NCI-H1436 treated with DMSO at 0.1 percent for 48 hours (cell line): ENCODE results near the gene ABCB7.
A peak's percentile ranks its signal among the peaks of the same experiment; 100 is the strongest.
"Not testable (repeated sequence)": the region's sequence is repeated elsewhere in the genome, so short reads cannot be mapped to it uniquely, and the experiment has no call there.

Experiments
- DNase-seq: peaks from one replicate; lab custom pipeline; 2025; lab: John Stamatoyannopoulos, UW

The ABCB7 gene

GRCh38 chrX:75155827-75156525, at the start of gene ABCB7:
Gene ABCB7 (minus strand): TSS chrX:75156283. CDS start chrX:75156272, 11 bp downstream.
- peak; percentile 59 for DNase-seq

DNA sequence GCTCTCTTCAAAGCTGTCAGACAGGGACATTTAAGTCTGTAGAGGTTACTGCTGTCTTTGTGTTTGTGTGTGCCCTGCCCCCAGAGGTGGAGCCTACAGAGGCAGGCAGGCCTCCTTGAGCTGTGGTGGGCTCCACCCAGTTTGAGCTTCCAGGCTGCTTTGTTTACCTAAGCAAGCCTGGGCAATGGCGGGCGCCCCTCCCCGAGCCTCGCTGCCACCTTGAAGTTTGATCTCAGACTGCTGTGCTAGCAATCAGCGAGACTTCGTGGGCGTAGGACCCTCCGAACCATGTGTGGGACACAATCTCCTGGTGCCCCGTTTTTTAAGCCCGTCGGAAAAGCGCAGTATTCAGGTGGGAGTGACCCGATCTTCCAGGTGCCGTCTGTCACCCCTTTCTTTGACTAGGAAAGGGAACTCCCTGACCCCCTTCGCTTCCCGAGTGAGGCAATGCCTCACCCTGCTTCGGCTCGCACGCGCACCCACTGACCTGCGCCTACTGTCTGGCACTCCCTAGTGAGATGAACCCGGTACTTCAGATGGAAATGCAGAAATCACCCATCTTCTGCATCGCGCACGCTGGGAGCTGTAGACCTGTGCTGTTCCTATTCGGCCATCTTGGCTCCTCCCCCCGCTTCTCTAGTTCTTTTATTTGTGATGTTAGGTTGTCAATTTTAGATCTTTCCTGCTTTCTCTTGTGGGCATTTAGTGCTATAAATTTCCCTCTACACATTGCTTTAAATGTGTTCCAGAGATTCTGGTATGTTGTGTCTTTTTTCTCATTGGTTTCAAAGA, 32.5 kb upstream of the ABCB7 start:
- not testable (repeated sequence) for DNase-seq

- DNase-seq = no peak
These were observed 25.6 kb upstream of the ABCB7 start for GRCh38 chrX:75181721-75182120.

DNA sequence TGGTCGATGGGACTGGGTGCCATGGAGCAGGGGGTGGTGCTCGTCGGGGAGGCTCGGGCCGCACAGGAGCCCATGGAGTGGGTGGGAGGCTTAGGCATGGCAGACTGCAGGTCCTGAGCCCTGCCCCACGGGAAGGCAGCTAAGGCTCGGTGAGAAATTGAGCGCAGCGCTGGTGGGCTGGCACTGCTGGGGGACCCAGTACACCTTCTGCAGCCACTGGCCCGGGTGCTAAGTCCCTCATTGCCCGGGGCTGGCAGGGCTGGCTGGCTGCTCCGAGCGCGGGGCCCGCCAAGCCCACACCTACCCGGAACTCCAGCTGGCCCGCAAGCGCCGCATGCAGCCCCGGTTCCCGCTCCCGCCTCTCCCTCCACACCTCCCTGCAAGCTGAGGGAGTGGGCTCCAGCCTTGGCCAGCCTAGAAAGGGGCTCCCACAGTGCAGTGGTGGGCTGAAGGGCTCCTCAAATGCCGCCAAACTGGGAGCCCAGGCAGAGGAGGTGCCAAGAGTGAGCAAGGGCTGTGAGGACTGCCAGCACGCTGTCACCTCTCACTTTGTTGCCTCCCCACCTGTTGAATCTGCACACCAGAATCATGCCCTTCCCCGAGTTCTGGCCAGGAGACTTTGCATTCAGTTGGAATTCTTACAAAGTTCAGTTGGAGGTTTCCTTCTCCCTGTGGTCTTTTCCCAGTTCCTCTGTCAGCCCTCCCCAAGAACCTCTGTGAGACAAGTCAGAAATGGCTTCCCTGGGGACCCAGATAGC, 23.6 kb upstream of the ABCB7 start:
- not testable (repeated sequence) for DNase-seq

- not testable (repeated sequence) for DNase-seq
These were observed 16.3 kb upstream of the ABCB7 start for GRCh38 chrX:75172257-75172890.

DNA sequence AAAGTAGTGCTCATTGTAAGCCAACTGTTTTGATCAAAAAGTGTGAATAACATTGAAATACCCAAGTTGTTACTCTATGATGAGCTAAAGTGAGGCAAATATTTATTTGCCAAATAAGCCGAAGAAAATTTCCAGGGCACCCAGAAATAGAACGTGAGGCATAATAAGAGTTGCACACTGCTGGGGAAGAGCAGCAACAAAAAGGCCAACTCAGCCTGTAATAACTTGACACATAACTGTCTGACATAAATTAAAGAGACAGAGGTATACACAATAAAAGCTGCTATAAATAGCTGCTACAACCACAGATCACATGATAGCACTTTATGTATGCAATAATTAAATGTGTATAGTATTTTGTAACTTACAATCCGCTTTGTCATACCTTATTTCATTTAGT, 2.0 kb upstream of the ABCB7 start:
- DNase-seq = no peak

DNA sequence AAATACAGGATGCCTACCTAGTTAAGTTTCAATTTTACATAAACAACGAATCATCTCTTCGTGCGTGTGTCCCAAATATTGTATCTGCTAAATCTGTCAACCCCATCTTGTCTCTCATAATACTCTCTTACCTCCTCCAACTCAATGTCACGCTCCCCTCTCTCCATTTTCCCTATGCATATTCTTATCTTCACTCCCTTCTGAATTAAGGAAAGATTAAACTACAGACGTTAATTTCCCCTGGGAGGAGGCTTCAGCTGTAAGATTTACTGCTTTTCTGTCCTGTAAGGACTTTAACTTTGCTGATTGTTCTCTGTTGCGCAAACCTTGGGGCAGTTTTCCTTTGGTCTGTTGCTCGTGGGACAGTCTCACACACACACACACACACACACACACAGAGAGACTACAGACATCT, 455 bp upstream of the ABCB7 start:
- DNase-seq = no peak

DNA sequence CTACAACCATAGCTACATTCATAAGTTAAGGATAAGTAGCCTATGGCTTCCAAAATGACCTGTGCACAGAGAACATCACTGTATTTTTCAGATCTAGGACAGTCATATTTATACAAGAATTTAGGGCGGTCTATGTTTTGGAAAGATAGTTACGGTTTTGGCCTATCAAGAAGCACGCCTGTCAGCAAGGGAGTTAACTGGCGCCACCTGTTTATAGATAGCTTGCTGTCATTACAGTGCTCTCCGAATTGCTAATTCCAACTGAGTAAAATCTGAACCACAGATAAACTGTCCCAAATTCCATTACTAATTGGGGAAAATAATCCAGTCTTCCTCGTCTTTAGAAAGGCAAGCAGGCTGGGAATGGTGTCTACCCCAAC, 646 bp downstream of the ABCB7 start:
- DNase-seq = no peak

GRCh38 chrX:75154871-75155270, 1.2 kb downstream of the ABCB7 start:
- DNase-seq = no peak

GRCh38 chrX:75151827-75152592, 4.1 kb downstream of the ABCB7 start:
- no peak for DNase-seq

DNA sequence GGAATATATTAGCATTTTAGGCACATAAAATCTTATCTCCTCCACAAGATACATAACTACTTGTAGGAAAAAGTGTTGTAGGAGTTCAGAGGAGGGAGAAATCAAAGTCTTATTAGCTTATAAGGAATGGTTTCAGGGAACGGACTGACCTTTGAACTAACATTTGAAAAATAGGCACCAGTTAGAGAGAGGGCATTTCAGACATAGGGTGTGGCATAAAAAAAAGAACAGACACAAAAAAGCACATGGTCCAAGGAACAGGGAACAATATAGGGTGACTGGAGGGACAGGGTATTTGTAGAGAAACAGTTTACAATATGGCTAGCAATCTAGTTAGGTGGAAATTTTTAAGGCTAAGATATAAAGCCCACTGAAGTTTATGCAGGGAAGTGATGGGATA, 6.4 kb downstream of the ABCB7 start:
- no peak for DNase-seq

DNA sequence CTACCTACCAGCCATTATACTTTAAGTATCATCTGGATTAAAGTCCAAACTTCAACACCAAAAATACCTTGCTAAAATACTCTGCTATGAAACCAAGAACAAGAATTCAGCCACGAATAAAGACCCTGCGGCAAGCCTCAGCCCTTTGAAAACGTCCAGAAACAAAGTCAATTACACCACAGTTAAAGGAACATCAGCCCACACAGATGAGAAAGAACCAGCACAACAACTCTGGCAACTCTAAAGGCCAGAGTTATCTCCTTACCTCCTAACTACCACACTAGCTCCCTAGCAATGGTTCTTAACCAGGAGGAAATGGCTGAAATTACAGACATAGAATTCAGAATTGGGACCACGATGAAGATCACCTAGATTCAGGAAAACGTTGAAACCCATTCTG, 23.4 kb downstream of the ABCB7 start:
- DNase-seq = no peak

DNA sequence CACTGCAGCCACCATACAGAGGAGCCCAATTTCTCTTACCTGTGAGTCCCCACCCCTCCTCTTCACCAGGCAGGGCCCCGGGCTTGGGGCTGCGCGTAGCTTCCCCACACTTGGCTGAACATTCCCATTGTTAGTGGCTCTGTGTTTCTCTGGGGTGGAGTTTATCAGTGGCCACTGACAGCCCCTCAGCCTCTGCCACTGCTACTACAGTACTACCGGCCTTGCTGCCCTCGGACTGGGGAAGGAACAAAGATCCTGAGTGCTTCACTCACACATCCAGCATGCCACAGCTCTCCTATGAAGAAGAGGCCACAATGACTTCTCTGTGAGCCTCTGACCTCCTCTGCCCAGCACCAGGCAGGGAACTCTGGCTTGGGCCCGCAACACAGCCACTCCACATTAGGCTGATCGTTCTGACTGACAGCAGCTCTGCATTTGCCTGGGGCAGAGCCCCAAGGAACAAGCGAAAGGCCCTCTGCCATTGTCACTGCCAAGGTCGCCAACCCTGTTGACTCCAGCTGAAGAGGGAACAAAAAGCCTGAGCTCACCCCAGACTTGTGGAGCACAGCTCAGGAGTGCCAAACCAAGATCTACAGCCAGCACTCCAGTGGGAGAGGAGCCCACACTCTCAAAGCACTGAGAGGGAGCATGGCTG, 24.0 kb downstream of the ABCB7 start:
- no peak for DNase-seq

- DNase-seq = not testable (repeated sequence)
These were observed 27.0 kb downstream of the ABCB7 start for GRCh38 chrX:75129069-75129468.

DNA sequence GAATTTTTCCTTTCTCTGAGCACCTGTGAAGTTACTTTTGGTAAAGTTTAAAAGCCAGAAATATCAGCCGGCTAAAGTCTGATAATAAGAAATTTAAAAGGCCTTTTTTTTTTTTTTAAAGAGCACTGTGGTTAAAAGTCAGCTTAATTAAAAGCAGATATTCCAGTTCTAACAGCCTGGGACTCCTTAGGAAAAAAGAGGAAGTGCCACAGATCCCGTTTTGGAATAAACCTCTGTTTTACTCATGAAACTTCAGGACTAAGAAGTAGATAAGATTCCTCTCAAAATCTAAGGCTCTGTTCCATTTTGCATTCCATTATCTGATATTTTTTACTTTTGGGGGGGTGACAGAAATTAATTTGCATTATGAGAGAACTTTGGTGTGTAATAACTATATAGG, 37.8 kb downstream of the ABCB7 start:
- DNase-seq = no peak

- DNase-seq = no peak
These were observed 40.2 kb downstream of the ABCB7 start for GRCh38 chrX:75115707-75116413.

- no peak for DNase-seq
These were observed 41.4 kb downstream of the ABCB7 start for GRCh38 chrX:75114638-75115037.

- no peak for DNase-seq
These were observed 42.4 kb downstream of the ABCB7 start for GRCh38 chrX:75113664-75114063.

DNA sequence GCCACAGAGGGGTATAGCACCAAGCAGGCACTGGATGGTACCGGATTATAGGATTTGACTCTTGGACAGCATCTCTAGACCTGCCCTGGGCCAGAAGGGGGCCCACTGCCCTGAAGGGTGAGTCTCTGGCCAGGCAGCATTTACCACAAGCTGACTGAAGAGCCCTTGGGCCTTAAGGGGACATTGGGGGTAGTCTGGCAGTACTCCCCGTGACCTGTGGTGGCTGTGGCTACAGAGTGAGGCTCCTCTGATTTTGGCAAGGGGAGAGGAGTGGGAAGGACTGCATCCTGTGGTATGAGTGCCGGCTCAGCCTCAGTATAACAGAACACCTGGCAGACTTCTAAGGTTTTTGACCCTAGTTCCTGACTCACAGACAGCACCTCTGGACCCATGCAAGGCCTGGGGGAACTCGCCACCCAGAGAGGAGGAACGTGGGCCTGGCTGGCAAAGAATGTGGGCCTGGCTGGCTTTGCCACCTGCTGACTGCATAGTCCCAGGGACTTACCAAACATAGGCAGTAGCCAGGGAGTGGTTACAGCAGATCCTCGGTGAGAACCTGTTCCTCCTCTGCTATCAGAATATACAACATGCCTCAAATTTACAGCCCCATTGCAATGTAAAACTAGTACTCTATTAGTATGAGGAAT, 48.1 kb downstream of the ABCB7 start:
- no peak for DNase-seq

- no peak for DNase-seq
These were observed 49.3 kb downstream of the ABCB7 start for GRCh38 chrX:75106772-75107171.
